ENCODE data around the gene USH1C.

The USH1C gene

GRCh38 chr11:17541330-17541885, 2.8 kb downstream of the USH1C start:
- no peaks in the 10 kb centered on the region for H3K27me3 ChIP-seq (ENCODE audit: insufficient read depth, low read depth)
- H3K36me3 ChIP-seq (ENCODE audit: insufficient read depth), result no peaks in the 10 kb centered on the region
- no peak overlapping the region for H3K4me3 ChIP-seq (IDR thresholded peaks at IDR 0.05; ENCODE audit: insufficient read depth, low read depth, low read length)
- H3K4me2 ChIP-seq, result no peak overlapping the region
- no peak for TF ChIP-seq CTCF (conservative IDR thresholded peaks at IDR 0.05; ENCODE audit: low read depth, low read length)
- no peak overlapping the region for H3K27ac ChIP-seq
- H3K79me2 ChIP-seq (ENCODE audit: insufficient read depth, low read depth), result no peaks in the 10 kb centered on the region
- no peaks in the 10 kb centered on the region for H4K20me1 ChIP-seq (ENCODE audit: insufficient read depth)
- no peaks in the 10 kb centered on the region for H3K4me1 ChIP-seq (ENCODE audit: low read depth, poor library complexity, severe bottlenecking)
- H2AFZ ChIP-seq (ENCODE audit: low read depth), result no peak overlapping the region
- no peak overlapping the region for H3K9ac ChIP-seq

GRCh38 chr11:17540807-17541206, 3.4 kb downstream of the USH1C start:
- H4K20me1 ChIP-seq (ENCODE audit: insufficient read depth), result no peaks in the 10 kb centered on the region
- H3K27me3 ChIP-seq (ENCODE audit: insufficient read depth, low read depth), result no peaks in the 10 kb centered on the region
- no peak overlapping the region for H3K4me2 ChIP-seq
- no peak for TF ChIP-seq CTCF (conservative IDR thresholded peaks at IDR 0.05; ENCODE audit: low read depth, low read length)
- H3K79me2 ChIP-seq (ENCODE audit: insufficient read depth, low read depth), result no peaks in the 10 kb centered on the region
- H3K4me3 ChIP-seq (IDR thresholded peaks at IDR 0.05; ENCODE audit: insufficient read depth, low read depth, low read length), result no peak overlapping the region
- H3K27ac ChIP-seq, result no peak overlapping the region
- no peak overlapping the region for H2AFZ ChIP-seq (ENCODE audit: low read depth)
- no peak overlapping the region for H3K9ac ChIP-seq
- H3K4me1 ChIP-seq (ENCODE audit: low read depth, poor library complexity, severe bottlenecking), result no peaks in the 10 kb centered on the region
- H3K36me3 ChIP-seq (ENCODE audit: insufficient read depth), result no peaks in the 10 kb centered on the region

- H3K4me3 ChIP-seq (IDR thresholded peaks at IDR 0.05; ENCODE audit: insufficient read depth, low read depth, low read length), result no peak overlapping the region
These were observed 5.5 kb downstream of the USH1C start for GRCh38 chr11:17538731-17539130.

GRCh38 chr11:17538054-17538453, 6.2 kb downstream of the USH1C start:
- Histone ChIP-seq H2AFZ (ENCODE audit: low read depth) (no peak overlapping the region), H3K4me1 (ENCODE audit: low read depth, poor library complexity, severe bottlenecking) (no peaks in the 10 kb centered on the region), H3K79me2 (ENCODE audit: insufficient read depth, low read depth) (no peaks in the 10 kb centered on the region), H3K36me3 (ENCODE audit: insufficient read depth) (no peaks in the 10 kb centered on the region), H3K4me2 (no peak overlapping the region), H3K27ac (no peak overlapping the region), H4K20me1 (ENCODE audit: insufficient read depth) (no peaks in the 10 kb centered on the region), H3K4me3 (IDR thresholded peaks at IDR 0.05; ENCODE audit: insufficient read depth, low read depth, low read length) (no peak overlapping the region), H3K27me3 (ENCODE audit: insufficient read depth, low read depth) (no peaks in the 10 kb centered on the region), H3K9ac (no peak overlapping the region)
- TF ChIP-seq CTCF (conservative IDR thresholded peaks at IDR 0.05; ENCODE audit: low read depth, low read length), result no peak

More at GRCh38 chr11:17538731-17539130, 5.5 kb downstream of the USH1C start:
- no peaks in the 10 kb centered on the region for H3K36me3 ChIP-seq (ENCODE audit: insufficient read depth)
- no peaks in the 10 kb centered on the region for H3K79me2 ChIP-seq (ENCODE audit: insufficient read depth, low read depth)
- H3K27me3 ChIP-seq (ENCODE audit: insufficient read depth, low read depth), result no peaks in the 10 kb centered on the region
- H3K4me2 ChIP-seq, result no peak overlapping the region
- no peak for TF ChIP-seq CTCF (conservative IDR thresholded peaks at IDR 0.05; ENCODE audit: low read depth, low read length)
- no peak overlapping the region for H3K9ac ChIP-seq
- no peak overlapping the region for H3K27ac ChIP-seq
- H4K20me1 ChIP-seq (ENCODE audit: insufficient read depth), result no peaks in the 10 kb centered on the region
- H2AFZ ChIP-seq (ENCODE audit: low read depth), result no peak overlapping the region
- no peaks in the 10 kb centered on the region for H3K4me1 ChIP-seq (ENCODE audit: low read depth, poor library complexity, severe bottlenecking)

All from KMS-11 (cell line).